Activated CD4-positive, alpha-beta T cell treated with anti-CD3 and anti-CD28 coated beads for 48 hours (primary cell): ENCODE data around the gene SLC52A3.
"Not testable (repeated sequence)": the region's sequence is repeated elsewhere in the genome, so short reads cannot be mapped to it uniquely, and the experiment has no call there.

Experiments used
- DNase-seq: peaks from one replicate; pipeline ENCODE4 v3.0.0-alpha.2; 2020

SLC52A3 gene

GRCh38 chr20:768426-768978 lies at the start of gene SLC52A3:
Gene SLC52A3 (minus strand): TSS chr20:768500. CDS start chr20:765774, 2,726 bp downstream.
- peak; percentile 10 for DNase-seq

- DNase-seq, result peak; percentile 77
Measured at GRCh38 chr20:815914-816606, 47.8 kb upstream of the SLC52A3 start.

GRCh38 chr20:815226-815625 lies 46.9 kb upstream of the SLC52A3 start:
- no peak for DNase-seq

- no peak for DNase-seq
Measured at GRCh38 chr20:813390-813789, 45.1 kb upstream of the SLC52A3 start.

DNA sequence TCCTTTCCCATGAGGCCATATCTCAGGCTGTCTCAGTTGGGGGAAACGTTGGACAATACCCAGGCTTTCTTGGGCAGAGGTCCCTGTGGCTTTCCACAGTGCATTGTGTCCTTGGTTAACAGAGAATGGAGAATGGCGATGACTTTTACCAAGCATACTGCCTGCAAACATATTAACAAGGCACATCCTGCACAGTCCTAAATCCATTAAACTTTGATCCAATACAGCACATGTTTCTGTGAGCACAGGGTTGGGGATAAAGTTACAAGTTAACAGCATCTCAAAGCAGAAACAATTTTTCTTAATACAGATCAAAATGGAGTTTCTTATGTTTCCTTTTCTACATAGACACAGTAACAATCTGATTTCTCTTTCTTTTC lies 44.1 kb upstream of the SLC52A3 start:
- not testable (repeated sequence) for DNase-seq

DNA sequence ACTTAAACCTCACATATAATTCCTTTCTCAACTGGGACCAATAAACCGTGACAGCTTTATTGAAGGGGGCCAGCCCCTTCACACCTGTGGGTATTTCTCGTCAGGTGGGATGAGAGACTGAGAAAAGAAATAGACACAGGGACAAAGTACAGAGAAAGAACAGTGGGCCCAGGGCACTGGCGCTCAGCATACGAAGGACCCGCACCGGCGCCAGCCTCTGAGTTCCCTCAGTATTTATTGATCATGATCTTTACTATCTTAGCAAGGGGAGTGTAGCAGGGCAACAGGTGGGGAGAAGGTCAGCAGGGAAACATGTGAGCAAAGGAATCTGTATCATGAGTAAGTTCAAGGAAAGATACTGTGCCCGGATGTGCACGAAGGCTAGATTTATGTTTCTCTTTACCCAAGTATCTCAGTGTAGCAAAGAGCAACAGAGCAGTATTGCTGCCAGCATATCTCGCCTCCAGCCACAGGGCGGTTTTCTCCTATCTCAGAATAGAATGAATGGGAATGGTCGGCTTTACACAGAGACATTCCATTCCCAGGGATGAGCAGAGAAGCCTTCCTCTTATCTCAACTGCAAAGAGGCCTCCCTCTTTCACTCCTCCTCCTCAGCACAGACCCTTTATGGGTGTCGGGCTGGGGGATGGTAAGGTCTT lies 43.6 kb upstream of the SLC52A3 start:
- not testable (repeated sequence) for DNase-seq

DNA sequence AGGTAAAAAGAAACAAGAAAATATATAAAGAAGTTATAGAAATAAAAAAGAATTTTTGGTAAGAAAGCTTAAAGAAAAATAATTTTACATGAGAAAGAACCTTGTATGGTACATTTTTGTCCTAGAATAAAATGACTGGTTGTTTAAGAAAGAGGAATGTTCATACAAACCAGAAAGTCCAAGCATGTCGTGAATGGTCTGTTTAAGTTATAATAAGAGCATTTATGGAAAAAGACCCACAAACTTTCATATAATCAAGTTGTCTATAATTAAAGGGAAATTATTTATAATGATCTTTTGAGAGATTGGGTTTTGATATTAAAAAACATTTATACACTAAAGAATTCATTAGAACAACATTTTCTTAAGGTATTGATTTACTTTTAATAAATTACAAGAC lies 37.4 kb upstream of the SLC52A3 start:
- no peak for DNase-seq

GRCh38 chr20:801678-802077 lies 33.4 kb upstream of the SLC52A3 start:
- DNase-seq, result no peak

DNA sequence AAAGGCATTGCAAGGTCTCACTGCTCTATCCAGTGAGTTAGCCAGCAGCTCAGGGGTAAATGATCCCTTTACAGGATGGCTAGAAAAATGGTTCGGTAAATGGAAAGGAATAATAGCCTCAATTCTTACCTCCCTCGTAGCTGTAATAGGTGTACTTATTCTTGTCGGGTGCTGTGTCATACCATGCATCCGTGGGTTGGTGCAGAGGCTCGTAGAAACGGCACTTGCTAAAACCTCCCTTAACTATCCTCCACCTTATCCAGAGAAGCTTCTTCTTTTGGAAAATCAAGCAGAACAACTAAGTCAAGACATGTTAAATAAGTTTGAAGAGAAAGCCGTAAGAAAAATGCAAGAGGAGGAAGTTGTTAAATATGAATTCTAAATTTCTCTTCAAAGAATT lies 31.7 kb upstream of the SLC52A3 start:
- DNase-seq, result not testable (repeated sequence)

DNA sequence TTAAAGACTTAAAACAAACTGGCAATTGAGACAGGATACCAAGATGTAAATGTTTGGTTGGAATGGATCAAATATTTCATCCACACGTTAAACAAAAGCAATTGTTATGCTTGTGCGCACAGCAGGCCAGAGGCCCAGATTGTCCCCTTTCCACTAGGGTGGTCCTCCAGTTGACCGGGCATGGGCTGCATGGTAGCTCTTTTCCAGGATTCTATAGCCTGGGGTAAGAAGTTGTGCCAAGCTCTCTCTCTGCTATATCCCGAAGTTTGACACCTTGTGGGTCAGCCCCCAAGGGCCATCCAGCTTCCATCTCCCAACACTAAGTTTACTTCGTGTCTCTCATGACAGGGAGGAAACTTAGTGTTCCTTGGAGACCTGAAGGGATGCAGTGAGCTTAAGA lies 30.4 kb upstream of the SLC52A3 start:
- not testable (repeated sequence) for DNase-seq

DNA sequence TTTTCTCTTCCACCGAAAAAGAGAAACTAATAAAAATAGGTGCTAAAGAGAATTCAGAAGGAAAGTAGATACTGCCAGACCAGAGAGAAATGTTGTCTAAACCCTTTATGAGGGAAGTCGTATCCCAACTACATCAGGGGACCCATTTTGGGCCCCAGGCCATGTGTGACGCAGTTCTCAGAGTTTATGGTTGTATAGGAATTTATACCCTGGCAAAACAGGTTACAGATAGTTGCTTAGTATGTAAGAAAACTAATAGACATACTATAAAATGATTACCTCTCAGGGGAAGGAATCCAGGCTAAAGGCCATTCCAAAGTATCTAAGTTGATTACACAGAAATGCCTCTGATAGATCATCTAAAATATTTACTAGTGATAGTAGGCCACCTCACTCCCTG lies 28.6 kb upstream of the SLC52A3 start:
- DNase-seq, result no peak

DNA sequence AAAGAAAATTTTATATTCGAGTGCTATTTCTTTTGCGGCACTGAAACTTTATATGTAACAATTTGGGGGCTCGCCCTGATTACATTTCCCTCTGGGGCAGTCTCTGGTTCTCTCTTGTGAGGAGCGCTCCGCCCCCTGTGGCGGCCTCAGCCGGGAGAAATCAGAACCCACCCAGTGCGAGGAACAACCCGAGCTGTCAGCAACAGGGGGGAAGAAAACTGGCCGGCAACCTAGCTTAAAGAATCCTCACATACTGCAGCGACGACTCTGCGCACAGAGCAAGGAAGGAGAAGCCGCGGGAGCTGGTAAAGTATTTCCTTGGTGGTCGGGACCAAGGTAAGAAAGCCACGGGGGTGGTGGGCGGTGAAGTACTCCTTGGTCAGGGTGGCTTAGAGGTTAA lies 23.9 kb upstream of the SLC52A3 start:
- DNase-seq, result no peak

DNA sequence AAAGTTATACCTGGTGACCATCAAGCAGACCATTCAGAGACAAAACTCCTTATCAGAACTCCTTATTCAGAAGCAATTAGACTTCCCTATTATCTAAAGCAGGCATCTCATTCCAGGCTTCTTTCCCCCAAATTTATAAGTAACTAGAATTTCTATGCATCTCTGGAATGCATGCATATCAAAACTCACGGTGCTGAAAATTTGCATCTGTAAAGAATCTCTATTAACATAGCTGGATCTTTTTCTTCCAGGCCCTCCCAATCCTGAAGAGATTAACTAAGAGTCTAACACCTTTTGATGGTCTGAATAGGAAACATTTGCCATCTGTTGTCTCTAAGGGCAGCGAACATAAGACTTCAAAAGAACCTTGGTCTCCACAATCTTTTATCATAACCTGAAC lies 22.8 kb upstream of the SLC52A3 start:
- DNase-seq, result no peak

DNA sequence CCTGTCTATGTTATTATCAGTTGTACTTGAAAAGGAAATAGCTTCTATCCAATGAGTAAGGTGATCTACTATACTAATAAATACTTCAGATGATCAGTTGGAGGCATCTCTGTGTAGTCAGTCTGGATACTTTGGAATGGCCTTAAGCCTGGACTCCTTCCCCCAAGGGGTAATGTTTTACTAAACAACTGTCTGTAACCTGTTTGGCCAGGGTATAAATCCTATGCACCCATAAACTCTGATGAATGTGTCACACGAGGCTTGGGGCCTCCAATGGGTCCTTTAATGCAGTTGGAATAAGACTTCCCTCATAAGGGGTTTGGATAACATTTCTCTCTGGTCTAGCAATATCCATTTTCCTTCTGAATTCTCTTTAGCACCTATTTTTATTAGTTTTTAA lies 19.5 kb upstream of the SLC52A3 start:
- no peak for DNase-seq

DNA sequence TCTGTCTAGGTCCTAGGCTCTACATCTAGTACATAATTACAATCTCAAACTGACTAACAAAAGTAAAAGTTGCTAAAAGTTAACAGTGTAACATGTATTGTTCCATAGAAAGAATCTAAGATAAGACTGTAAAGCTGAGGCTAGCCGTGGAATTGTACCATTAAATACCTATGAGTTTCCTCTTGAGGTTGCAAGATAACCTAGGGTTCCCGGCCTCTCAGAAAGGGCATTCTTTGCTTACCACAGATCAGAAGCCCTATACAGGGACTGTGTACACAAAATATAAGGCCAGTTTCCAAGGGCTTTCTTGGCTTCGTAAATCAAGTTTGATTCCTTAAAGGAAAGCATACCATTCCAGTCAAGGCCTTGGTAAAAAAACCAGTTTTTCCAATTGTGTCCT lies 11.5 kb upstream of the SLC52A3 start:
- DNase-seq, result no peak

- DNase-seq, result no peak
Measured at GRCh38 chr20:776165-776564, 7.9 kb upstream of the SLC52A3 start.

DNA sequence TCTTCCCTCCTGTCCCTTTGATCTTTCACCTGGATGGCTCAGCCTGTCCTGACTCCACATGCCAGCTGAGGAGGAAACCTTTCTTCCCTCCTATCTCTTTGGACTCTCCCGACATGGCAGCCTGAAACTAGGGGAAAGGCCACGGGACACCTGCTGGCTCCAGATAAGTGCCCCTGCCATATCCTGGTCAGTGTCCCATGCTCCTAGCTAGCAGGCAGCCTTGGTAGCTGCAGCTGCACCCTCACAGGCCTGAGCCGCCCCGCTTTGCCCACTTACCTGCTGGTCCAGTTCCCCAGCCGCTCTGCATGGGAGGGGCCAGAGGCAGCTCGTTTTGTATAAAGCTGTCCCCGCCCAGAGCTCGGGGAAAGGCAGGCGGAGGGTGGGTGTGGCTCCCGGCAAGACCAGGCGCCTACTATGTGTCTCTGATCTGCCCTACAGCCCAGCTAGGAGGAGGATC lies 7.4 kb upstream of the SLC52A3 start:
- DNase-seq, result no peak

DNA sequence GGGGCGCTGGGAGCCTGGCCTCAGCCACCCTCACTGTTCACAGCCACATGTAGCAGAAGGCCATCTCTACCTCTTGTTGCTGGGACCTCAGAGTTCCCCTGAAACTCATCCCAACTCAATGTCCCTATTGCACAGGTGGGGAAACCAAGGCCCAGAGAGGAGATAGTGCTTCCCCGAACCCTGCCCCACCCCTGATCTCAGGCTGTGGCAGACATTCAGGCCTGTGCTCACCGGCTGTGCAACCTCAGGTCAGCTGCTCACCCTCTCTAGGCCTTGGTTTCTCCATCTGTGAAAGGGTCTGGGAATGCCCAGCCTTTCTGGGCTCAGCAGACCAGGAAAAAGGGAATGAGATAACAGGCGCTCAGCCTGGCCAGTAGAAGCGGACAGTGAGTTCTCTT lies 6.4 kb upstream of the SLC52A3 start:
- no peak for DNase-seq

- no peak for DNase-seq
Measured at GRCh38 chr20:774016-774659, 5.8 kb upstream of the SLC52A3 start.

GRCh38 chr20:772806-773205 lies 4.5 kb upstream of the SLC52A3 start:
- no peak for DNase-seq

- no peak for DNase-seq
Measured at GRCh38 chr20:771741-772464, 3.6 kb upstream of the SLC52A3 start.

DNA sequence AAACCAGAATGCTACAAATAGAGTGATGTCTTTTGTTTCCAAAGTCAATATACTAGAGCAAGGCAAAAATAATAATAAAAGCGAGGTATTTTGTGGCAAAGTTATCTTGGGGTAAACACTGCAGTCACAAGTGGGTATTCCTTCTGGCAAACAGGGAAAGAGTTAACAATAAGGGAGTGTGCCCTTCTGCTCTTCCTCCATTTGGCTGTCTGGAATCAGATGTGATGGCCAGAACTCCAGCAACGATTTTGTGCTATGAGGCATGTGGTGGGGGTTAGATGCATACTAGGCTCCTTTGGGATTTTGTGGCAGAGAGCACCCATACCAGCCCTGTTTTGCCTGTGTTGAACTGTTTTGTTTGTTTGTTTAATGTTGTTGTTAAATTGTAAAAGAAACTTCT lies 2.4 kb upstream of the SLC52A3 start:
- no peak for DNase-seq

- no peak for DNase-seq
Measured at GRCh38 chr20:766906-767305, 1.4 kb downstream of the SLC52A3 start.
